ENCODE measurements around the gene CAMK2B.

- TF ChIP-seq POLR2A (IDR thresholded peaks at IDR 0.05) (no peak), CTCF (IDR thresholded peaks at IDR 0.05) (no peak)
Measured at GRCh38 chr7:44329888-44330287, 4.5 kb upstream of the CAMK2B start.

Measured in thyroid gland (tissue), 4 donors.